Measurements from ENCODE around the gene LRRC49. TPM values are rescaled to one million over a fixed set of nuclear protein-coding genes. Genes with fewer than 3 reads are reported as not detected.

LRRC49 gene
- polyA plus RNA-seq, 6 donors from 2014 or later = 0.26 to 0.63 TPM; not detected in 4

- no peak for ATAC-seq (ENCODE audit: low read depth in 2 of 2)
- peaks cover 0 to 10% (median 3%) of the 10 kb centered on the region in 7 donors for H3K9me3 Mint-ChIP-seq
- no peak overlapping the region for H3K27ac Mint-ChIP-seq
- H3K27me3 Mint-ChIP-seq = peaks cover 19 to 61% (median 29%) of the 10 kb centered on the region in 3 donors
- no peaks in the 10 kb centered on the region for H3K36me3 Mint-ChIP-seq
- DNase-seq = no peak
- H3K4me1 Mint-ChIP-seq = no peaks in the 10 kb centered on the region
- no peak overlapping the region for H3K4me3 Mint-ChIP-seq
These were observed 17.4 kb upstream of the LRRC49 start for GRCh38 chr15:70875001-70875782.

- Mint-ChIP-seq H3K27ac (peak overlapping the region in 1 of 6 donors; percentile 40), H3K4me1 (no peaks in the 10 kb centered on the region), H3K27me3 (peaks cover 18 to 64% (median 33%) of the 10 kb centered on the region in 3 donors), H3K9me3 (peaks cover 0 to 7% (median 3%) of the 10 kb centered on the region in 7 donors), H3K4me3 (no peak overlapping the region), H3K36me3 (no peaks in the 10 kb centered on the region)
- ATAC-seq (ENCODE audit: low read depth in 2 of 2) (no peak), DNase-seq (no peak)
These were observed 16.6 kb upstream of the LRRC49 start for GRCh38 chr15:70876011-70876410.

GRCh38 chr15:70876683-70877082, 15.9 kb upstream of the LRRC49 start:
- ATAC-seq (ENCODE audit: low read depth in 2 of 2) = no peak
- H3K4me3 Mint-ChIP-seq = no peak overlapping the region
- peaks cover 0 to 7% (median 3%) of the 10 kb centered on the region in 7 donors for H3K9me3 Mint-ChIP-seq
- H3K4me1 Mint-ChIP-seq = no peaks in the 10 kb centered on the region
- H3K27ac Mint-ChIP-seq = peak overlapping the region in 1 of 6 donors; percentile 4
- H3K36me3 Mint-ChIP-seq = no peaks in the 10 kb centered on the region
- no peak for DNase-seq
- peaks cover 18 to 64% (median 33%) of the 10 kb centered on the region in 3 donors for H3K27me3 Mint-ChIP-seq

GRCh38 chr15:70879401-70879800, 13.2 kb upstream of the LRRC49 start:
- no peaks in the 10 kb centered on the region for H3K4me1 Mint-ChIP-seq
- no peak for ATAC-seq (ENCODE audit: low read depth in 2 of 2)
- no peak overlapping the region for H3K27ac Mint-ChIP-seq
- peaks cover 0 to 2% (median 0%) of the 10 kb centered on the region in 7 donors for H3K9me3 Mint-ChIP-seq
- peaks cover 11 to 62% (median 36%) of the 10 kb centered on the region in 3 donors for H3K27me3 Mint-ChIP-seq
- no peak for DNase-seq
- H3K36me3 Mint-ChIP-seq = no peaks in the 10 kb centered on the region
- H3K4me3 Mint-ChIP-seq = no peak overlapping the region

GRCh38 chr15:70880781-70881180, 11.8 kb upstream of the LRRC49 start:
- Mint-ChIP-seq H3K9me3 (peaks cover 0 to 2% (median 0%) of the 10 kb centered on the region in 7 donors), H3K27ac (no peak overlapping the region), H3K27me3 (peaks cover 10 to 48% (median 33%) of the 10 kb centered on the region in 3 donors), H3K36me3 (no peaks in the 10 kb centered on the region), H3K4me3 (no peak overlapping the region), H3K4me1 (no peaks in the 10 kb centered on the region)
- no peak for ATAC-seq (ENCODE audit: low read depth in 2 of 2)
- no peak for DNase-seq

- DNase-seq (no peak), ATAC-seq (ENCODE audit: low read depth in 2 of 2) (no peak)
- H3K36me3 Mint-ChIP-seq = no peaks in the 10 kb centered on the region
These were observed 10.3 kb upstream of the LRRC49 start for GRCh38 chr15:70882361-70882760.

GRCh38 chr15:70892912-70893560, 410 bp downstream of the LRRC49 start:
- no peaks in the 10 kb centered on the region for H3K36me3 Mint-ChIP-seq
- H3K4me1 Mint-ChIP-seq = peaks cover 7 to 17% (median 14%) of the 10 kb centered on the region in 3 donors
- DNase-seq (no peak), ATAC-seq (ENCODE audit: low read depth in 2 of 2) (no peak)
- H3K9me3 Mint-ChIP-seq = peaks cover 0 to 2% (median 0%) of the 10 kb centered on the region in 7 donors
- peaks cover 22 to 35% (median 25%) of the 10 kb centered on the region in 3 donors for H3K27me3 Mint-ChIP-seq
- peak overlapping the region in 4 of 6 donors; percentile 4 to 87 (median 74) for H3K27ac Mint-ChIP-seq
- peak overlapping the region; percentile 88 to 95 (median 90) for H3K4me3 Mint-ChIP-seq

More at GRCh38 chr15:70882361-70882760, 10.3 kb upstream of the LRRC49 start:
- peaks cover 0 to 33% (median 29%) of the 10 kb centered on the region in 3 donors for H3K27me3 Mint-ChIP-seq
- no peaks in the 10 kb centered on the region for H3K4me1 Mint-ChIP-seq
- no peak overlapping the region for H3K27ac Mint-ChIP-seq
- peaks cover 0 to 2% (median 0%) of the 10 kb centered on the region in 7 donors for H3K9me3 Mint-ChIP-seq
- no peak overlapping the region for H3K4me3 Mint-ChIP-seq

- Mint-ChIP-seq H3K4me1 (no peaks in the 10 kb centered on the region), H3K9me3 (peaks cover 0 to 4% (median under 1%) of the 10 kb centered on the region in 7 donors), H3K27ac (no peak overlapping the region), H3K36me3 (no peaks in the 10 kb centered on the region), H3K4me3 (no peak overlapping the region), H3K27me3 (peaks cover 0 to 28% (median 17%) of the 10 kb centered on the region in 3 donors)
- ATAC-seq (ENCODE audit: low read depth in 2 of 2) (no peak), DNase-seq (no peak)
These were observed 9.5 kb downstream of the LRRC49 start for GRCh38 chr15:70902107-70902506.

- DNase-seq (no peak), ATAC-seq (ENCODE audit: low read depth in 2 of 2) (no peak)
- Mint-ChIP-seq H3K36me3 (peaks cover 0 to 7% of the 10 kb centered on the region in 2 donors), H3K27me3 (peaks cover 0 to 17% (median 17%) of the 10 kb centered on the region in 3 donors), H3K4me3 (no peak overlapping the region), H3K27ac (no peak overlapping the region), H3K4me1 (no peaks in the 10 kb centered on the region), H3K9me3 (peaks cover 7 to 21% (median 12%) of the 10 kb centered on the region in 7 donors)
These were observed 14.2 kb downstream of the LRRC49 start for GRCh38 chr15:70906842-70907241.

GRCh38 chr15:70907784-70908471, 15.3 kb downstream of the LRRC49 start:
- H3K4me3 Mint-ChIP-seq = no peak overlapping the region
- DNase-seq (no peak), ATAC-seq (ENCODE audit: low read depth in 2 of 2) (no peak)
- H3K36me3 Mint-ChIP-seq = peaks cover 0 to 7% of the 10 kb centered on the region in 2 donors
- H3K27ac Mint-ChIP-seq = peak overlapping the region in 1 of 6 donors; percentile 22
- no peaks in the 10 kb centered on the region for H3K4me1 Mint-ChIP-seq
- H3K9me3 Mint-ChIP-seq = peaks cover 7 to 21% (median 12%) of the 10 kb centered on the region in 7 donors
- H3K27me3 Mint-ChIP-seq = peaks cover 0 to 17% (median 16%) of the 10 kb centered on the region in 3 donors

- ATAC-seq (ENCODE audit: low read depth in 2 of 2) = no peak
- Mint-ChIP-seq H3K4me3 (no peak overlapping the region), H3K27ac (no peak overlapping the region), H3K36me3 (peaks cover 0 to 7% of the 10 kb centered on the region in 2 donors), H3K9me3 (peaks cover 4 to 21% (median 12%) of the 10 kb centered on the region in 7 donors), H3K27me3 (peaks cover 0 to 15% (median 9%) of the 10 kb centered on the region in 3 donors), H3K4me1 (no peaks in the 10 kb centered on the region)
- no peak for DNase-seq
These were observed 18.3 kb downstream of the LRRC49 start for GRCh38 chr15:70910958-70911357.

GRCh38 chr15:70912187-70912586, 19.6 kb downstream of the LRRC49 start:
- no peaks in the 10 kb centered on the region for H3K4me1 Mint-ChIP-seq
- no peak for ATAC-seq (ENCODE audit: low read depth in 2 of 2)

GRCh38 chr15:70916531-70916930, 23.9 kb downstream of the LRRC49 start:
- H3K27me3 Mint-ChIP-seq = peaks cover 0 to 8% (median 8%) of the 10 kb centered on the region in 3 donors
- no peaks in the 10 kb centered on the region for H3K4me1 Mint-ChIP-seq
- no peaks in the 10 kb centered on the region for H3K36me3 Mint-ChIP-seq
- ATAC-seq (ENCODE audit: low read depth in 2 of 2) = no peak
- no peak for DNase-seq
- H3K9me3 Mint-ChIP-seq = peaks cover 0 to 2% (median 0%) of the 10 kb centered on the region in 7 donors
- no peak overlapping the region for H3K4me3 Mint-ChIP-seq
- no peak overlapping the region for H3K27ac Mint-ChIP-seq

More at GRCh38 chr15:70912187-70912586, 19.6 kb downstream of the LRRC49 start:
- Mint-ChIP-seq H3K36me3 (peaks cover 0 to 7% of the 10 kb centered on the region in 2 donors), H3K27ac (peak overlapping the region in 1 of 6 donors; percentile 23), H3K9me3 (peaks cover 4 to 19% (median 12%) of the 10 kb centered on the region in 7 donors), H3K4me3 (no peak overlapping the region), H3K27me3 (peaks cover 0 to 5% (median 0%) of the 10 kb centered on the region in 3 donors)
- no peak for DNase-seq
